IMR-90 (cell line): ENCODE data around the gene TMEM101. TPM values are rescaled to one million over a fixed set of nuclear protein-coding genes. Genes with fewer than 3 reads are reported as not detected.
A peak's percentile ranks its signal among the peaks of the same experiment; 100 is the strongest.

Experiments
- ATAC-seq: fragments of 200-7000 bp; cut with Tn5 transposase; 2 replicates; pipeline ENCODE4 v1.9.1; 2020; ENCODE audit warnings: low read depth, mild to moderate bottlenecking, moderate library complexity
- BruUV-seq: library from RNA; stranded (reverse); fragments of 400-500 nt; replicated peaks from 2 replicates; lab custom pipeline; 2021; lab: Mats Ljungman, UMichigan
- CTCF ChIA-PET: fragments of 300-600 bp; formaldehyde crosslinking; extraction: SDS; loops from one replicate; lab custom pipeline; 2021; ENCODE audit warnings: antibody characterized with exemption; lab: Yijun Ruan, JAX
- POLR2A ChIA-PET: fragments of 300-600 bp; sonication (Branson Sonifier 250); formaldehyde crosslinking; loops from one replicate; lab custom pipeline; 2022; ENCODE audit warnings: antibody characterized with exemption; ENCODE audit not compliant: unreplicated experiment; lab: Charles Lee
- DNase-seq: peaks from one replicate; pipeline ENCODE4 v3.0.0; 2013
- H2AFZ ChIP-seq: replicated peaks from 2 replicates; pipeline ENCODE3; 2013; ENCODE audit warnings: low read length, mild to moderate bottlenecking; ENCODE audit not compliant: poor library complexity
- H2AK5ac ChIP-seq: 2 replicates; pipeline ENCODE4 v1.6.1; 2013; ENCODE audit warnings: low read depth, low read length, inconsistent platforms
- H2AK9ac ChIP-seq: replicated peaks from 2 replicates; pipeline ENCODE3; 2013; ENCODE audit warnings: mild to moderate bottlenecking, low read depth, low read length, moderate library complexity; ENCODE audit not compliant: poor library complexity
- H2BK120ac ChIP-seq: 2 replicates; pipeline ENCODE4 v1.6.1; 2013; ENCODE audit warnings: low read depth, low read length, inconsistent platforms
- H2BK15ac ChIP-seq: 3 replicates; pipeline ENCODE4 v1.6.1; 2013; ENCODE audit warnings: low read depth, low read length, inconsistent platforms
- H2BK20ac ChIP-seq: 2 replicates; pipeline ENCODE4 v1.6.1; 2013; ENCODE audit warnings: low read depth, mild to moderate bottlenecking, inconsistent platforms, low read length, moderate library complexity
- H2BK5ac ChIP-seq: 2 replicates; pipeline ENCODE4 v1.6.1; 2013; ENCODE audit warnings: mild to moderate bottlenecking, low read depth, low read length, inconsistent platforms; ENCODE audit not compliant: poor library complexity, severe bottlenecking
- H3K14ac ChIP-seq: replicated peaks from 2 replicates; pipeline ENCODE4 v1.6.1; 2013; ENCODE audit warnings: low read depth, low read length, inconsistent platforms
- H3K18ac ChIP-seq: 2 replicates; pipeline ENCODE4 v1.6.1; 2013; ENCODE audit warnings: low read depth, low read length, control low read depth
- H3K23ac ChIP-seq: 2 replicates; pipeline ENCODE4 v1.6.1; 2013; ENCODE audit warnings: low read depth, low read length, inconsistent platforms
- H3K27ac ChIP-seq: 2 replicates; pipeline ENCODE4 v1.5.1; 2013; ENCODE audit warnings: mild to moderate bottlenecking, control low read depth, low read length; ENCODE audit not compliant: insufficient read depth
- H3K27me3 ChIP-seq: 2 replicates; pipeline ENCODE4 v1.6.1; 2013; ENCODE audit warnings: low read length; ENCODE audit not compliant: control insufficient read depth, insufficient read depth
- H3K36me3 ChIP-seq: 2 replicates; pipeline ENCODE4 v1.6.1; 2013; ENCODE audit warnings: low read length, mixed read lengths; ENCODE audit not compliant: control insufficient read depth, insufficient read depth
- H3K4ac ChIP-seq: 2 replicates; pipeline ENCODE4 v1.6.1; 2013; ENCODE audit warnings: low read depth, low read length, inconsistent platforms
- H3K4me1 ChIP-seq: 2 replicates; pipeline ENCODE4 v1.6.1; 2013; ENCODE audit warnings: low read length, mixed read lengths; ENCODE audit not compliant: control insufficient read depth, insufficient read depth
- H3K4me2 ChIP-seq: 2 replicates; pipeline ENCODE4 v1.6.1; 2013; ENCODE audit warnings: low read depth, mild to moderate bottlenecking, control low read depth, low read length, moderate library complexity
- H3K4me3 ChIP-seq: 2 replicates; pipeline ENCODE4 v1.5.1; 2013; ENCODE audit warnings: low read depth, mild to moderate bottlenecking, control low read depth, low read length, moderate library complexity; ENCODE audit not compliant: insufficient read depth
- H3K56ac ChIP-seq: 2 replicates; pipeline ENCODE4 v1.6.1; 2013; ENCODE audit warnings: low read length, inconsistent platforms; ENCODE audit not compliant: insufficient read depth; ENCODE audit errors: extremely low read depth
- H3K79me1 ChIP-seq, 2 experiments: 2 replicates each; pipeline ENCODE4 v1.6.1; 2013; ENCODE audit warnings: low read length in 2 of 2, inconsistent platforms in 1 of 2, low read depth in 1 of 2
- H3K9ac ChIP-seq: 2 replicates; pipeline ENCODE4 v1.6.1; 2013; ENCODE audit warnings: low read depth, low read length, control low read depth
- H3K9me1 ChIP-seq: 2 replicates; pipeline ENCODE4 v1.6.1; 2013; ENCODE audit warnings: low read length, inconsistent platforms; ENCODE audit not compliant: insufficient read depth
- H3K9me3 ChIP-seq: 2 replicates; pipeline ENCODE4 v1.6.1; 2013; ENCODE audit warnings: low read length; ENCODE audit not compliant: control insufficient read depth, insufficient read depth
- H4K20me1 ChIP-seq: 2 replicates; pipeline ENCODE4 v1.6.1; 2013; ENCODE audit warnings: low read length, inconsistent platforms; ENCODE audit not compliant: insufficient read depth
- H4K5ac ChIP-seq: 2 replicates; pipeline ENCODE4 v1.6.1; 2013; ENCODE audit warnings: mild to moderate bottlenecking, low read depth, low read length, control low read depth
- H4K8ac ChIP-seq, 2 experiments: 2 replicates each; pipeline ENCODE4 v1.6.1; 2013; ENCODE audit warnings: low read depth in 2 of 2, low read length in 2 of 2, control low read depth in 1 of 2, inconsistent platforms in 1 of 2
- H4K91ac ChIP-seq: 2 replicates; pipeline ENCODE4 v1.6.1; 2013; ENCODE audit warnings: low read depth, low read length, inconsistent platforms; ENCODE audit not compliant: insufficient read depth
- BHLHE40 ChIP-seq: fragments of 150-350 bp; IDR thresholded peaks from 2 replicates; pipeline ENCODE4 v1.6.1; 2016; ENCODE audit warnings: mild to moderate bottlenecking, low read depth, low read length
- CEBPB ChIP-seq: IDR thresholded peaks from 2 replicates; pipeline ENCODE4 v1.6.1; 2012; ENCODE audit warnings: low read depth, low read length, improper control_type of control experiment
- CHD1 ChIP-seq: IDR thresholded peaks from 2 replicates; pipeline ENCODE4 v1.6.1; 2012; ENCODE audit warnings: low read depth, low read length, improper control_type of control experiment
- CTCF ChIP-seq: conservative IDR thresholded peaks from 2 replicates; pipeline ENCODE4 v1.5.1; 2012; ENCODE audit warnings: mild to moderate bottlenecking, low read depth, low read length, improper control_type of control experiment
- ELK1 ChIP-seq: fragments of 150-350 bp; IDR thresholded peaks from 2 replicates; pipeline ENCODE4 v1.6.1; 2016; ENCODE audit warnings: low read depth, mild to moderate bottlenecking, low read length, moderate library complexity, borderline replicate concordance
- FOS ChIP-seq: fragments of 150-350 bp; IDR thresholded peaks from 2 replicates; pipeline ENCODE4 v1.6.1; 2016; ENCODE audit warnings: low read depth, low read length
- MAFK ChIP-seq: IDR thresholded peaks from 2 replicates; pipeline ENCODE4 v1.6.1; 2012; ENCODE audit warnings: low read depth, low read length, improper control_type of control experiment
- MAZ ChIP-seq: IDR thresholded peaks from 2 replicates; pipeline ENCODE4 v1.6.1; 2012; ENCODE audit warnings: low read depth, mild to moderate bottlenecking, low read length, improper control_type of control experiment, moderate library complexity, borderline replicate concordance
- MXI1 ChIP-seq: IDR thresholded peaks from 2 replicates; pipeline ENCODE4 v1.6.1; 2012; ENCODE audit warnings: low read depth, mild to moderate bottlenecking, low read length, moderate library complexity, borderline replicate concordance
- NFE2L2 ChIP-seq: fragments of 150-350 bp; IDR thresholded peaks from 2 replicates; pipeline ENCODE4 v1.6.1; 2016; ENCODE audit warnings: low read depth, mild to moderate bottlenecking, low read length
- POLR2A ChIP-seq: IDR thresholded peaks from 2 replicates; pipeline ENCODE4 v1.6.1; 2012; ENCODE audit warnings: mild to moderate bottlenecking, low read depth, low read length
- RAD21 ChIP-seq: IDR thresholded peaks from 2 replicates; pipeline ENCODE4 v1.6.1; 2012; ENCODE audit warnings: low read length, improper control_type of control experiment
- RCOR1 ChIP-seq: IDR thresholded peaks from 2 replicates; pipeline ENCODE4 v1.6.1; 2012; ENCODE audit warnings: mild to moderate bottlenecking, low read length, improper control_type of control experiment; ENCODE audit not compliant: insufficient replicate concordance
- RFX5 ChIP-seq: IDR thresholded peaks from 2 replicates; pipeline ENCODE4 v1.8.0; 2012; ENCODE audit warnings: low read depth, mild to moderate bottlenecking, low read length, moderate library complexity
- SMC3 ChIP-seq: fragments of 150-350 bp; IDR thresholded peaks from 2 replicates; pipeline ENCODE4 v1.6.1; 2016; ENCODE audit warnings: low read depth, mild to moderate bottlenecking, antibody characterized with exemption, low read length, moderate library complexity
- USF2 ChIP-seq: fragments of 150-350 bp; IDR thresholded peaks from 2 replicates; pipeline ENCODE4 v1.6.1; 2017; ENCODE audit warnings: mild to moderate bottlenecking, antibody characterized with exemption, low read length, low read depth
- WGBS, 2 experiments: methylation state at CpG; one replicate each; pipeline versions ENCODE4 v1.1.5 to v1.1.7; 2013; ENCODE audit warnings: missing lambda C conversion rate in 2 of 2; ENCODE audit not compliant: insufficient read length in 1 of 2; ENCODE audit errors: extremely low coverage in 2 of 2; 5-methylcytosine and 5-hydroxymethylcytosine counted together
- dilution Hi-C: fragments of 300-500 bp; cut with HindIII; formaldehyde crosslinking; loops from one replicate; pipeline ENCODE4 v1.14.3; 2018; ENCODE audit warnings: low sequenced_read_pairs; ENCODE audit not compliant: unreplicated experiment
- in situ Hi-C: fragments of 300-500 bp; cut with MboI; formaldehyde crosslinking; loops from 3 replicates; pipeline ENCODE4 v1.14.3; 2019; ENCODE audit warnings: low sequenced_read_pairs, inconsistent platforms, mixed read lengths
- intact Hi-C: fragments of 100-400 bp; cut with micrococcal nuclease; formaldehyde crosslinking; loops from 2 replicates; pipeline ENCODE4 v1.10.0; 2022
- polyA plus RNA-seq, 3 experiments: library from polyadenylated mRNA; depleted of rRNA; stranded (reverse); fragments of >200 nt; gene quantifications; 2 replicates each; pipeline ENCODE4 v1.2.3, GENCODE V29; 2012; ENCODE audit warnings: low replicate concordance in 1 of 3
- total RNA-seq: library from RNA; depleted of rRNA; stranded (reverse); fragments of >200 nt; gene quantifications from 2 replicates; pipeline ENCODE4 v1.2.3, GENCODE V29; 2012

Gene TMEM101
- total and polyA plus RNA-seq, 2 of the 4 experiments (the other 2 are of a cell fraction), result 30.7 to 36.6 TPM

- Histone ChIP-seq H4K20me1 (no peaks in the 10 kb centered on the region), H4K8ac (peak overlapping the region; percentile 64 to 73; a peak in 3 of 4 replicates), H3K4me1 (peaks cover 20% of the 10 kb centered on the region), H3K4ac (peak overlapping the region; percentile 86), H3K4me2 (peak overlapping the region; percentile 68), H3K56ac (no peak overlapping the region; the same call in 1 of the 2 replicates), H3K9me1 (peaks cover 15% of the 10 kb centered on the region), H3K27ac (peak overlapping the region; percentile 22; the same call in 1 of the 2 replicates), H2BK5ac (peak overlapping the region; percentile 69), H2AFZ (peak overlapping the region; percentile 96), H3K18ac (peak overlapping the region; percentile 12; the same call in 1 of the 2 replicates), H3K4me3 (peak overlapping the region; percentile 51), H3K23ac (peak overlapping the region; percentile 13; the same call in 1 of the 2 replicates), H3K9me3 (no peaks in the 10 kb centered on the region), H3K27me3 (peaks cover 3% of the 10 kb centered on the region; the same call in 1 of the 2 replicates), H3K36me3 (no peaks in the 10 kb centered on the region), H2BK15ac (no peak overlapping the region), H3K79me1 (peaks cover 0 to 35% of the 10 kb centered on the region in 2 experiments; a peak in 2 of 4 replicates), H2BK120ac (no peak overlapping the region), H3K14ac (peak overlapping the region; percentile 84), H4K91ac (peak overlapping the region; percentile 60; the same call in 1 of the 2 replicates), H2BK20ac (no peak overlapping the region), H2AK5ac (peak overlapping the region; percentile 74), H4K5ac (peak overlapping the region; percentile 56), H3K9ac (peak overlapping the region; percentile 35; the same call in 1 of the 2 replicates), H2AK9ac (peak overlapping the region; percentile 93)
- ChIA-PET CTCF (no interaction called here), POLR2A (no interaction called here)
- intact Hi-C loops (no loop called here), dilution Hi-C loops (no loop called here), in situ Hi-C loops (no loop called here)
- 3% methylated on average over 10 of the region's 21 CpGs; no CpG with 5 or more reads in 1 of the 2 experiments for WGBS, 2 experiments
- ATAC-seq (no peak), DNase-seq (no peak)
- no TSS peak for BruUV-seq
- TF ChIP-seq RAD21 (no peak), RCOR1 (no peak), CEBPB (no peak), CHD1 (no peak), NFE2L2 (no peak), CTCF (no peak), ELK1 (no peak), POLR2A (no peak), MAFK (no peak), MXI1 (no peak), USF2 (no peak), MAZ (no peak), RFX5 (no peak), BHLHE40 (no peak), FOS (no peak), SMC3 (no peak)
These were observed 8.5 kb downstream of the TMEM101 start for GRCh38 chr17:44006272-44006597.
